ENCODE measurements around the gene CBR3.
A peak's percentile ranks its signal among the peaks of the same experiment; 100 is the strongest.

Gene CBR3

GRCh38 chr21:36155603-36156338, 20.9 kb downstream of the CBR3 start:
- no peak for DNase-seq (ENCODE audit: low read depth in 2 of 2)

GRCh38 chr21:36156339-36156814, 21.5 kb downstream of the CBR3 start:
- DNase-seq (ENCODE audit: low read depth in 2 of 2): peak; percentile 99 to 100

- DNase-seq (ENCODE audit: low read depth in 2 of 2): peak in 1 of 2 donors; percentile 33
Measured at GRCh38 chr21:36156815-36157670, 22.2 kb downstream of the CBR3 start, which contains the start of gene DOP1B. TSS of gene DOP1B (plus strand) at chr21:36156824. CDS start at chr21:36164734, 7,910 bp downstream.

GRCh38 chr21:36159356-36159921, 24.6 kb downstream of the CBR3 start:
- no peak for DNase-seq (ENCODE audit: low read depth in 2 of 2)

GRCh38 chr21:36160850-36161178, 25.9 kb downstream of the CBR3 start:
- no peak for DNase-seq (ENCODE audit: low read depth in 2 of 2)

- DNase-seq (ENCODE audit: low read depth in 2 of 2): no peak
Measured at GRCh38 chr21:36162631-36163030, 27.8 kb downstream of the CBR3 start.

GRCh38 chr21:36163750-36164741, 29.2 kb downstream of the CBR3 start:
- no peak for DNase-seq (ENCODE audit: low read depth in 2 of 2)

- DNase-seq (ENCODE audit: low read depth in 2 of 2): no peak
Measured at GRCh38 chr21:36165356-36165755, 30.5 kb downstream of the CBR3 start.

- DNase-seq (ENCODE audit: low read depth in 2 of 2): no peak
Measured at GRCh38 chr21:36166705-36167104, 31.8 kb downstream of the CBR3 start.

GRCh38 chr21:36167541-36167940, 32.7 kb downstream of the CBR3 start:
- DNase-seq (ENCODE audit: low read depth in 2 of 2): no peak

GRCh38 chr21:36169470-36170128, 34.7 kb downstream of the CBR3 start:
- DNase-seq (ENCODE audit: low read depth in 2 of 2): no peak

- DNase-seq (ENCODE audit: low read depth in 2 of 2): no peak
Measured at GRCh38 chr21:36170823-36171222, 35.9 kb downstream of the CBR3 start.

- DNase-seq (ENCODE audit: low read depth in 2 of 2): no peak
Measured at GRCh38 chr21:36171336-36171735, 36.5 kb downstream of the CBR3 start.

GRCh38 chr21:36171741-36172331, 37.0 kb downstream of the CBR3 start:
- DNase-seq (ENCODE audit: low read depth in 2 of 2): no peak

GRCh38 chr21:36174780-36175179, 39.9 kb downstream of the CBR3 start:
- DNase-seq (ENCODE audit: low read depth in 2 of 2): no peak

- DNase-seq (ENCODE audit: low read depth in 2 of 2): no peak
Measured at GRCh38 chr21:36175771-36176565, 41.1 kb downstream of the CBR3 start.

- DNase-seq (ENCODE audit: low read depth in 2 of 2): no peak
Measured at GRCh38 chr21:36178349-36178748, 43.5 kb downstream of the CBR3 start.

GRCh38 chr21:36179145-36179544, 44.3 kb downstream of the CBR3 start:
- DNase-seq (ENCODE audit: low read depth in 2 of 2): no peak

- no peak for DNase-seq (ENCODE audit: low read depth in 2 of 2)
Measured at GRCh38 chr21:36180963-36181362, 46.1 kb downstream of the CBR3 start.
